GM10847 (cell line): ENCODE measurements around the gene PDZRN3.

ENCODE experiments used
- POLR2A ChIP-seq: IDR thresholded peaks from 2 replicates; pipeline ENCODE4 v1.6.1; 2011; ENCODE audit not compliant: insufficient read length; ENCODE audit errors: extremely low read depth

Gene PDZRN3

DNA sequence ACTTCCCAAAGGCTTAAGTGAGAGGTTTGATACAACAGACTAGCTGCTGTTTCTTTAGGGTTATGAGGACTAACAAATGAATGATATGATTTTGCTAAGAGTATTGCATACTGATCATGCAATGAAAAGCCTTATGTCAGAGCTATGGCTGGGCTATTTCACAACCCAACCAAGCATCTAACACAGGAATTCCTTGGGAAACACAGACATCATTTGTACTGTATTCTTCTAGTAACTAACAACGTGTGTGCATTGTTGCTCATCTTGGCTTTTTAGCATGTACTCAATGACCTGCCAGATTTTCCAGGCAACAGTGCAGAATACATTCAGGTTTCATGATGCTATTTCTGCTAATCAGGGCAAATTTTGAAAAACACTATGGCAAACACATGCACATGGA is 19.3 kb downstream of the PDZRN3 start:
- TF ChIP-seq POLR2A: no peak

DNA sequence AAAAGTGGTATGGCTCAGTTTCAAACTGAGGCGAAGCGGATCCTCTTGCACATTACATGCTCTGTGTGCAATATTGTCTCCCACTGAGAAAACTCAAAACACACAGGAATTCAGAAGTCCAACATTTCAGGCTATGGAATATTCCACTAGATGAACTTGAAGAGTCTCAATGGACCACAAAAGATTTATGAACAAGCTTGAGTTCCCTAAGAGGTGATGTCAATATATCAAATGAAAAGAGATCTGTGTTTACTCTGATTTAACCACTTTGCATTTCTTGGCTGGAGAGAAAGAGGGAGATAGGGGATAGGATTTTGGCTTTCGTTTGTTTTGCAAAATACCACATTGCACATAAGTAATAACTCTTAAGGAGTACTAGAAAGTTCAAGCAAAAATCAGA is 20.3 kb downstream of the PDZRN3 start:
- TF ChIP-seq POLR2A: no peak

DNA sequence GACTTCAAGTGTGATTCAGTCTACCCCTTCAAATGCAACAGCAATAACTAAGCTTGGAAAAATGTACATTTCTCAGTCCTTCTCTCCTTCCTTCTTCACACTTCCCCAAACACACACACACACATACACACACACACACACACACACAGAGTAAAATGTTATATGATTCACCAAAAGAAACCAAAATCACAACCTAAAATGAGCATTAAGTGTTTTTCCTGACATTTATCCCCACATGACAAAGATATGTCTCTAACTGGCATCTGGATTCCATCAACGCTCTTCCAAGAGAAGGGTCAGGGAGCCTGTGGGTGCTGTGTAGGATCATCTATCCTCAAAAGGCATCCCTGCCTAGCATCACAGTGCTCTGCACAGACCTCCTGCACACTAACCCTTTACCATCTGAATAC is 21.0 kb downstream of the PDZRN3 start:
- TF ChIP-seq POLR2A: no peak

DNA sequence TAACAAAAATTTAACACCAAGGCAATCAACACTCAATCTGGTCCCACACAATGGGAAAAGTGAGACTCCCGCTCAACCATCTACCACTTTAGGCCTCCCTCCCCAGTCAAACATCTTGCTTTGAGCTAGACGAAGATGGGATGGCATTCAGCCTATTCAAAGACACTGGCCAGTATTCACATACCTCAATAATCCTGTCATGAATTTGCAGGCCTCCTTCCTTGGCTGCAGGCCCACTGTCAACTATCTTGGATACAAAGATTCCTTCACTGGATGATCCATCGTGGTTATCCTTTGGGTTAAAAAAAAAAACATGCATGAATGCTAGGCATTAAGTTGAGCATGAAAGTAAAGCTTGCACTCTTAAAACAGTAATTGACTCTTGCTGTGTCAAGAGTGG is 22.6 kb downstream of the PDZRN3 start:
- TF ChIP-seq POLR2A: no peak

DNA sequence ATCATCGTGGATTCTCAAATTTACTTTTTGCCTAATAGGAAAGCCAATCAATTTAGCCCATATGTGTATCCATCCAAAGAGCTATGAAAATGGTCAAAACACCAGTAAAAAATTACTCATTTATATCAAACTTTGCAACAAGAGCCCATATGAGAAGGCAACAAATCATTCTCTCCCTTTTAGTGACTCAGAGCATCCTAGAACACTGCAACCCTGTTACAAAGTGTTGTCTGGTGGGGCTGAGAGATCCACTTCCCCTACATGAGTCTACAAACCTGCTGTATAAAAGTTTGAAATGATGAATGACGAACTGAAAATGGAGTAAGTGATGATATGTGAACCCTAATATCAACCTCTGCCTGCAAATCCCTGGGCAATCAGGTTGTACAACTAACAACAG is 23.3 kb downstream of the PDZRN3 start:
- TF ChIP-seq POLR2A: no peak

DNA sequence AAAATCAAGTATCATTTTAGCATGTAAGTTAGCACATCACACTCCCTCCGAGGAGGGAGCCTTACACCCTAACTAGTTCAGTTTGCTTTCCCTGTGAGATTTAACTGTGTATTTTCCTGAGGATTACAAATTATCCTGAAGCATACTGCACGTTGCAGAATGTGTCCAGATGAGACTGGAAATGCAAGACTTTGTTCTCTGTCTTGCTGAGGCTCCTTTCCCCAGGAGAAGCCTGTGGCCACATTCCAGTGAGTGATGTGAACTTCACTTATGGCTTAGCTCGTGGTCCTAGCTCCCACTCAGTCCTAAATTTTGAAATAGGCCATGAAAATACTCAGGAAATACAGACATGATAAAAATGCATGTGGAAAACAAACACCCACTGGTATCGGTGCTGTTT is 23.7 kb downstream of the PDZRN3 start:
- no peak for TF ChIP-seq POLR2A

DNA sequence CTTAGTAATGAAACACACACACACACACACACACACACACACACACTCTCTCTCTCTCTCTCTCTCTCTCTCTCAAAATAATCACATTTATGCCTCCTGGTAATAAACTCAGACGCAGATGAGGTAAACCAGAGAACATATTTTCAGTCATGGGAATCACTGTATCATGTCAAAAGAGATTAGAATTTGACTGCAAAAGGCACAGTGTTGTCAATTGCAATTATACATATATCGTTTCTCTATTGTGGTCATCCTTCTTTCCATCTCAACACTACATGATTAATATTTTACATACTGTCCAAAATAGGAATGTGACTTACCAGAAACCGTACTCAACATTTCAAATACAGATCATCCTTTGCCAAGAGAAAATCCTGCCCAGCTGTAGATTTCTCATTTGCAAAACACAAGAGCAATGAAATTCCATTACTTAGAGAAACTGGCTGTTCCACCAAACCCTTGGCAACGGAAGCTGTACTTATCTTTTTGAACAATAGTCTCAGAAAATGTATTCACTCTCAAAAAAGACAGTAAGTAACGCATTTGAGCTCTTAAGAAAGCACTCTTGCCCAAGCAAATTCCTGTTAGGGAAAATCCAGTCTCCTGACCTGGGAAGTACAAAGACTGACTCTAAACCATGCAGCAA is 24.3 kb downstream of the PDZRN3 start:
- no peak for TF ChIP-seq POLR2A

DNA sequence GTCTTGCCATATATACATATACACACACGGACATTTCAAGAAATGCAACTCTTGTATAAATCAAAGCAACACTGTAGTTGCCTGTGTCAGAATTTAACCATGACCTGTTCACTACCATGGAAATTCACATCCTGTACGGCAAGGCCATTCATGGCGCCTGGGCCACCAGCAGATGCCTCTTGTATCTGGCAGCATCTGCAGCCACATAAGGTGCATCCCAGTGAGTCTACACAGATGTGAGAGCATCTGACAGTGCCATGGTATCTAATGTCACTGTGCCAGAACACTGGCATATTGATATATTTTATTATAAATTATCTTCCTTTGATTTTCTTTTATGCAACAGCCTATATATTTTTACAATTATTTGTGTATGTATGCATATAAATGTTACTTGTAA is 25.1 kb downstream of the PDZRN3 start:
- TF ChIP-seq POLR2A: no peak

DNA sequence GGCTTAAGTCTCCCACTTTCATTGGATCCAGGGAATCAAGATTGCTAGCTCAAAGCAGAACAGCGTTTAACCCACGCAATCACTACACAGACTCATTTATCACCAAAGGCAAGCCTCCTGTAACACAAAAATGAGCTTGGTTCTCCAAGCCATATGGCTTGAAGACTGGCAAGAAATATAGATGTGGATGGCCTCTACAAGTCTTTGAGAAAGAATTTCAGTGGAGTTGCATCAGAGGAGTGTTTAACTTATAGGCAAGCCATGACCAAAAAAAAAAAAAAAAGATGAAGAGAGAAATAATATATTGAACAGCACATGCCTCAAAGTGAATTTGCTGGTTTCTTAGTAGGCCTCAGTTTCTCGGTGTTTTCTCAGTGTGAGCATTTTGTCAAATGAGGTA is 27.3 kb downstream of the PDZRN3 start:
- no peak for TF ChIP-seq POLR2A

DNA sequence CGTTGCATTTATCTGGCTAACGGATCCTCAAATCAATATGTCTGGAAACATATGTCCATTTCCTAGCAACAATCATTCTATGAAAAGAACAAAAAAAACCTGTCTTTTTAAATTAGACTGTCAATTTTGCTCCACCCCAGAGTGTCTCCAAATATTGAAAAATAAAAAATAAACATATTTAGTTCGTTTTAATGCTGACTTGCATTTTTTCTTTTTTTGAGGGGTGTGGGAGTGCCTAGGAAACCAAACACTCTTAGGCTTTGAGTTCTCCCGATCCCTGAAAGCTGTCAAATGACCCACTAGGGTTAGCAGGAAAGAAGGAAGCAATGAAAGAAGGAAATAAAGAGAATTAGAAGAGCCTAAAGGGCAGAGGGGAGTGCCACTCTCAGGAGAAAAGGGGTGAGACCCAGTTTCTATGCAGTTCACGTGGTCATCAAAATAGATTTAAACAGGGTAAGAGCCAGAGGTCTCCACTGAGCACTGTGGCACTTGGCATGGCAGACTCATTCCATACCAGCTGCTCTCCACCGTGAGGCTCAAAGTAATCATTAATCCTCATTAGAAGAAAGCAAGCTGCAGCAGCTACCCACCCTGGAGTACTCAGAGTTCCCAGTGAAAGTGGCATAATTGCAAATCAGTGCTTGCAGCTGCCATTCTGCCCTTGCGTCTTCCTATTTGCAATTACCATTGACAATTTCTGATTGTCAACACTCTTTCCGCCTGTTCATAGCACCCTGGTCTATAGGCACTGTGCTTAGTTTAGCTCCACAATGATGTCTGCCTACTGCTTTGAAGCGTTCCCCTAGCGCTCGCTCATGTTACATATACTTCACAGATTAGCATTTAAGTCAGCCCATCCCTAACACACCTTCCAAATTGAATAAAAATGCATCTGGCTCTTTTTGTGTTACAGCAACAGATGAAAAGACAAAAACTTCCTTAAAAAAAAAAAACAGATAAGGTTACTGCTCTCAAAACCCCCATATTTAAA is 32.3 kb downstream of the PDZRN3 start:
- TF ChIP-seq POLR2A: no peak

DNA sequence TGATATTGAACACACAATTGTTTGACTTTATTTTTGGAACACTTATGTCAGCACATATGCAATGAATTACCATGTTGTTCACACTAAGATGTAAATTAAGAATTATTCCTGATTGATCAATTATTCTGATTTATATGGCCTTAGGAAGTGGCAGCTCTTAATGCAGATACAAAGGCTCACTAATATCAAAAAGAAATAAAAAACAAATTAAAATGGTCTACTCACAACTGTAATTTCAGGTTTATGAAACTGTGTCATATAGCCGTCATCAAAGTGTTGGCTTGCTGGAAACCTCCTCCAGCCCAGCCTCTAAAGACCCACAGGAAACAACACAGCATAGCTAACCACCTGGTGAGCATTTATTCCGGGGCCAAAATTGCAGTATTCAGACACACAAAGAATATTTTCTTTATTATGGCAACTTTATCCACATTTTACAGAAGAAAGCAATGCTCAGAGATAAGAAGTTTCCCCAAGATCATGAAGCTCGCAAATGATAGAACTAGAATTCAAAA is 33.4 kb downstream of the PDZRN3 start:
- TF ChIP-seq POLR2A: no peak

DNA sequence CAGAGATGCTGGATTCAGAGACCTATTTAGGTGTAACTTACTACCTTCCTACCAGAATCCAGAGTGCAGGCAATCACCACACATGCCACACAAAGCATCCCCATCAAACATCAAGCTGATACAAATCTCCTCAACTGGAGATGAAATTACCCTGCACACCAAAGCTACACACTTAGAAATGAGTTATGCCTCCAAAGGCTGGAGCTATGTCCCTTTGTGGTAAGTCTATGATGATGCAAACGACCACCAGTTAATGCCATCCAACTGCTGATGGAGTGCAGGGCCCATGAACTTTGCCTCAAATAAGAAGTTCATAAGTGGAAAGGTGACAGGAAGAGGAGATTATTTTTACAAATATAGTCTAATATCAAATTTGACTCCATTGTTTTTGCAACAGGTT is 38.1 kb downstream of the PDZRN3 start:
- TF ChIP-seq POLR2A: no peak

DNA sequence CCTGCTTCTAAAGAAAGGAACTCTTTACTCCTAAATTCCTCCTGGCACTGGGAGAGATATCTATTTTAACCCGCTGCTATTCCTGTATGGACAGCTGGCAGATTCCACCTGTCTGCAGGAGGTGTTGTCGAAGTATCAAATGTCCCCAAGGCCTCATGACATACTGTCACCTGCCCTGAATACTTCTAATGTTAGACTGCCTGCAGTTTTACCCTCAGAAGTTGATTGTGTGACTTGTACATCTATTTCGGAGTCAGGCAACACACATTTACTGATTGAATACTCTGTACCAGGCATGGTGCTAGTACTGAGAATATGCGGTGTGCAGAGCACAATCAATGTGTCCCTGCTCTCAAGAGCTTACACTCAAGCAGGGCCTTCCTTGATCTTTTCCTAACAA is 38.6 kb downstream of the PDZRN3 start:
- no peak for TF ChIP-seq POLR2A

DNA sequence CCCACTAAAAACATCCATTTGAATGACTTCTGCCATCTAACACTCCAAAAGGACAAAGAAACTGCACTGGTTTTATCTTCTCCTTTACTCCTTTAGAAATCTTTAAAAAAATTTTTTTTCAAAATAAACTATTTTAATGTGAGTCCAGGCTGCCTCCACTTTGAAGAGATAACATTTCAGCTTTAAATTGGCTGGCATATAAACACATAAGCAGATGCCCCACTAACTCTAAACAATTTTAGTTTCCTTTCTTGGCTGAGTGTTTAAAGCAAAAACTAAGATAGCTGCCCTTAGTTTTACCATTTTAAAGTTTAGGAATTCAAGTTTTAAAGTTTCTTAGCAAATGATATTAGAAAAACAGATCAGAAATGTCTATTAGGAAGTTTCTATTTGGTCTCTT is 39.9 kb downstream of the PDZRN3 start:
- no peak for TF ChIP-seq POLR2A

DNA sequence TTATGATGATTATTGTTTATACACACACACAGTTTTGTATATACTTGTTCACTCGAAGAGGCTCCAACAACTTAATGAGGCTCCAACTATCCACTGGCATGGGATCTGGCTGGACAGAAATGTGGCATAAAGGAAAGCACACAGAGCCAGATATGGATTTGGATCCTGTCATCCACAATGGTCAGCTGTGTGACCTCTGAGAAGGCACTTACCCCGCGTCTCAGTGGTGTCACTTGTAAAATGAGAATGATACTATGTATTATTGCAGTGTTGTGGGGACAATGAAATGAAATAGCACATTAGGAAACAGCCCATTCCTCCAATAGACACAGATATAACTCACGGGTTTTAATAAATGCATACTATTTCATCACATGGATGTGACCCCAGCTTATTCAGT is 42.2 kb downstream of the PDZRN3 start:
- no peak for TF ChIP-seq POLR2A
